ENCODE data around the gene LRRC38. TPM values are rescaled to one million over a fixed set of nuclear protein-coding genes. Genes with fewer than 3 reads are reported as not detected.
"Not testable (repeated sequence)": the region's sequence is repeated elsewhere in the genome, so short reads cannot be mapped to it uniquely, and the experiment has no call there.

LRRC38 gene
- total RNA-seq, 1 donor from 2014 or later, result not detected

- DNase-seq (ENCODE audit: extremely low read depth, low read depth, low spot score), result no peak
Observed at GRCh38 chr1:13478692-13479091, 35.1 kb downstream of the LRRC38 start.

GRCh38 chr1:13469343-13469742 lies 44.5 kb downstream of the LRRC38 start:
- no peak for DNase-seq (ENCODE audit: extremely low read depth, low read depth, low spot score)

GRCh38 chr1:13465515-13465914 lies 48.3 kb downstream of the LRRC38 start:
- no peak for DNase-seq (ENCODE audit: extremely low read depth, low read depth, low spot score)

GRCh38 chr1:13462682-13463081 lies 51.1 kb downstream of the LRRC38 start:
- DNase-seq (ENCODE audit: extremely low read depth, low read depth, low spot score), result no peak

GRCh38 chr1:13461977-13462376 lies 51.8 kb downstream of the LRRC38 start:
- DNase-seq (ENCODE audit: extremely low read depth, low read depth, low spot score), result no peak

- no peak for DNase-seq (ENCODE audit: extremely low read depth, low read depth, low spot score)
Observed at GRCh38 chr1:13456904-13457532, 56.8 kb downstream of the LRRC38 start.

GRCh38 chr1:13451399-13451965 lies 62.3 kb downstream of the LRRC38 start:
- DNase-seq (ENCODE audit: extremely low read depth, low read depth, low spot score), result no peak

GRCh38 chr1:13450204-13450603 lies 63.6 kb downstream of the LRRC38 start:
- no peak for DNase-seq (ENCODE audit: extremely low read depth, low read depth, low spot score)

GRCh38 chr1:13443335-13443979 lies 70.3 kb downstream of the LRRC38 start:
- DNase-seq (ENCODE audit: extremely low read depth, low read depth, low spot score), result no peak

GRCh38 chr1:13439104-13439783 lies 74.6 kb downstream of the LRRC38 start:
- not testable (repeated sequence) for DNase-seq (ENCODE audit: extremely low read depth, low read depth, low spot score)

- no peak for DNase-seq (ENCODE audit: extremely low read depth, low read depth, low spot score)
Observed at GRCh38 chr1:13435458-13435857, 78.3 kb downstream of the LRRC38 start.

- DNase-seq (ENCODE audit: extremely low read depth, low read depth, low spot score), result not testable (repeated sequence)
Observed at GRCh38 chr1:13433694-13434358, 80.0 kb downstream of the LRRC38 start.

GRCh38 chr1:13432251-13432650 lies 81.6 kb downstream of the LRRC38 start:
- DNase-seq (ENCODE audit: extremely low read depth, low read depth, low spot score), result no peak

- no peak for DNase-seq (ENCODE audit: extremely low read depth, low read depth, low spot score)
Observed at GRCh38 chr1:13430495-13430894, 83.3 kb downstream of the LRRC38 start.

Other genes with a start within 250 kb of the LRRC38 start
- gene PRAMEF8, start 228.9 kb downstream of the LRRC38 start, total RNA-seq, result not detected in 2 replicates
- gene PRAMEF33, start 210.5 kb downstream of the LRRC38 start, total RNA-seq, result not detected in 2 replicates
- gene PRAMEF15, start 198.4 kb downstream of the LRRC38 start, total RNA-seq, result not detected in 2 replicates
- not detected in 2 replicates for gene PRAMEF14, start 166.9 kb downstream of the LRRC38 start, total RNA-seq
- not detected in 2 replicates for gene PRAMEF19, start 142.1 kb downstream of the LRRC38 start, total RNA-seq
- gene PRAMEF17, start 124.4 kb downstream of the LRRC38 start, total RNA-seq, result not detected in 2 replicates
- not detected in 2 replicates for gene PRAMEF20, start 103.6 kb downstream of the LRRC38 start, total RNA-seq
- gene PDPN, start 69.8 kb upstream of the LRRC38 start, total RNA-seq, result 4.2 and 14.8 TPM in 2 replicates
- 20.6 and 25.7 TPM in 2 replicates for gene PRDM2, start 186.2 kb upstream of the LRRC38 start, total RNA-seq